AG20443 (cell line): ENCODE data around the gene NFATC1.

Source experiments
- DNase-seq: peaks from one replicate; pipeline ENCODE4 v3.0.0; 2012; ENCODE audit warnings: low spot score, mixed read lengths

The NFATC1 gene

GRCh38 chr18:79508565-79509535, 113.1 kb downstream of the NFATC1 start:
- no peak for DNase-seq

- no peak for DNase-seq
Measured at GRCh38 chr18:79509536-79509930, 113.8 kb downstream of the NFATC1 start.

GRCh38 chr18:79510046-79510685, 114.4 kb downstream of the NFATC1 start:
- DNase-seq, result no peak

GRCh38 chr18:79510731-79511241, 115.1 kb downstream of the NFATC1 start:
- DNase-seq, result no peak

- DNase-seq, result no peak
Measured at GRCh38 chr18:79511271-79511670, 115.5 kb downstream of the NFATC1 start.

- DNase-seq, result no peak
Measured at GRCh38 chr18:79511671-79512301, 116.1 kb downstream of the NFATC1 start.

- no peak for DNase-seq
Measured at GRCh38 chr18:79512461-79513380, 117.0 kb downstream of the NFATC1 start.

GRCh38 chr18:79513381-79514081, 117.8 kb downstream of the NFATC1 start:
- DNase-seq, result no peak

- no peak for DNase-seq
Measured at GRCh38 chr18:79515331-79515730, 119.6 kb downstream of the NFATC1 start.

- no peak for DNase-seq
Measured at GRCh38 chr18:79515944-79516351, 120.2 kb downstream of the NFATC1 start.

GRCh38 chr18:79516441-79516931, 120.8 kb downstream of the NFATC1 start:
- no peak for DNase-seq

GRCh38 chr18:79517341-79517740, 121.6 kb downstream of the NFATC1 start:
- no peak for DNase-seq

GRCh38 chr18:79518028-79518682, 122.4 kb downstream of the NFATC1 start:
- no peak for DNase-seq

GRCh38 chr18:79518683-79519128, 123.0 kb downstream of the NFATC1 start:
- DNase-seq, result no peak

GRCh38 chr18:79519751-79520477, 124.2 kb downstream of the NFATC1 start:
- no peak for DNase-seq

GRCh38 chr18:79520478-79521390, 125.0 kb downstream of the NFATC1 start:
- DNase-seq, result no peak

GRCh38 chr18:79521416-79522205, 125.9 kb downstream of the NFATC1 start:
- DNase-seq, result no peak
